SK-N-SH treated with all-trans-retinoic acid at 6 μM for 48 hours (cell line): ENCODE data around the gene SIRPA.

Experiments
- ESRRG ChIP-seq: fragments of 250-450 bp; sonication (Bioruptor Pico); IDR thresholded peaks from 2 replicates; pipeline ENCODE4 v1.6.1; 2021; ENCODE audit warnings: mild to moderate bottlenecking
- ISL1 ChIP-seq: fragments of 250-450 bp; sonication (Bioruptor Pico); IDR thresholded peaks from 2 replicates; pipeline ENCODE4 v2.1.2; 2022; ENCODE audit warnings: mild to moderate bottlenecking, moderate library complexity
- PATZ1 ChIP-seq: fragments of 250-450 bp; sonication (Bioruptor Pico); IDR thresholded peaks from 2 replicates; pipeline ENCODE4 v1.8.0; 2020; ENCODE audit warnings: mild to moderate bottlenecking, moderate library complexity, borderline replicate concordance
- POU6F1 ChIP-seq: fragments of 250-450 bp; sonication (Bioruptor Pico); IDR thresholded peaks from 2 replicates; pipeline ENCODE4 v1.8.0; 2021; ENCODE audit warnings: low read depth, mild to moderate bottlenecking, moderate library complexity, borderline replicate concordance
- PPARA ChIP-seq: fragments of 250-450 bp; sonication (Bioruptor Pico); IDR thresholded peaks from 2 replicates; pipeline ENCODE4 v1.5.0; 2020; ENCODE audit warnings: mild to moderate bottlenecking, borderline replicate concordance
- RARB ChIP-seq: fragments of 250-450 bp; sonication (Bioruptor Pico); IDR thresholded peaks from 2 replicates; pipeline ENCODE4 v1.8.0; 2021; ENCODE audit warnings: mild to moderate bottlenecking, moderate library complexity
- TOX ChIP-seq: fragments of 250-450 bp; sonication (Bioruptor Pico); IDR thresholded peaks from 2 replicates; pipeline ENCODE4 v1.8.0; 2021; ENCODE audit warnings: mild to moderate bottlenecking, moderate library complexity, borderline replicate concordance
- ZFP3 ChIP-seq: fragments of 250-450 bp; sonication (Bioruptor Pico); IDR thresholded peaks from 2 replicates; pipeline ENCODE4 v1.5.0; 2020; ENCODE audit warnings: mild to moderate bottlenecking, moderate library complexity
- ZFP30 ChIP-seq: fragments of 450-650 bp; formaldehyde crosslinking; IDR thresholded peaks from 2 replicates; pipeline ENCODE4 v1.5.0; 2022; ENCODE audit warnings: mild to moderate bottlenecking, moderate library complexity
- ZNF565 ChIP-seq: fragments of 450-650 bp; formaldehyde crosslinking; conservative IDR thresholded peaks from 2 replicates; pipeline ENCODE4 v1.5.0; 2020; ENCODE audit warnings: low read depth, mild to moderate bottlenecking, moderate library complexity
- ZNF8 ChIP-seq: fragments of 450-650 bp; formaldehyde crosslinking; IDR thresholded peaks from 2 replicates; pipeline ENCODE4 v1.5.0; 2020; ENCODE audit warnings: mild to moderate bottlenecking, moderate library complexity

GRCh38 chr20:1892119-1892385 is 3.2 kb upstream of the SIRPA start:
- TF ChIP-seq PPARA (CRISPR knock-in tag) = no peak
- TF ChIP-seq PATZ1 (CRISPR knock-in tag) = no peak
- TF ChIP-seq ZNF565 (CRISPR knock-in tag) = no peak
- TF ChIP-seq ZNF8 (CRISPR knock-in tag) = no peak
- no peak for TF ChIP-seq ZFP3 (CRISPR knock-in tag)
- TF ChIP-seq ESRRG (CRISPR knock-in tag) = no peak
- no peak for TF ChIP-seq ZFP30 (CRISPR knock-in tag)
- no peak for TF ChIP-seq TOX (CRISPR knock-in tag)
- no peak for TF ChIP-seq RARB
- no peak for TF ChIP-seq POU6F1 (CRISPR knock-in tag)
- no peak for TF ChIP-seq ISL1 (CRISPR knock-in tag)
